Measurements from ENCODE around the gene BIK. TPM values are rescaled to one million over a fixed set of nuclear protein-coding genes. Genes with fewer than 3 reads are reported as not detected.
A peak's percentile ranks its signal among the peaks of the same experiment; 100 is the strongest.

Gene BIK
- total RNA-seq, 3 donors from 2014 or later (not counting 1 experiment from before 2014, with no cell fraction given) = 0.28 to 1.2 TPM; not detected in 1

GRCh38 chr22:43147821-43148220 is 37.3 kb downstream of the BIK start:
- intact Hi-C loops (cut with micrococcal nuclease) = no loop called here
- Mint-ChIP-seq H3K9me3 (no peaks in the 10 kb centered on the region), H3K4me1 (peaks cover 34 to 39% of the 10 kb centered on the region in 2 donors), H3K36me3 (no peaks in the 10 kb centered on the region), H3K27me3 (ENCODE audit: low read depth in 2 of 2) (peaks cover 0 to 2% of the 10 kb centered on the region in 2 donors), H3K27ac (peak overlapping the region; percentile 29 to 52), H3K4me3 (peak overlapping the region; percentile 37)
- H3K27ac ChIP-seq (ENCODE audit: low read length) = peak overlapping the region; percentile 43
- no peaks in the 10 kb centered on the region for H3K36me3 ChIP-seq (ENCODE audit: control insufficient read depth, insufficient read depth, low read length)
- no peak overlapping the region for H3K4me3 ChIP-seq (ENCODE audit: low read length)
- ATAC-seq (no peak), DNase-seq (no peak)
- peaks cover 54% of the 10 kb centered on the region for H3K4me1 ChIP-seq (ENCODE audit: control insufficient read depth, insufficient read depth, low read length)
- no peaks in the 10 kb centered on the region for H3K27me3 ChIP-seq (ENCODE audit: control insufficient read depth, insufficient read depth, low read length)
- H3K9me3 ChIP-seq (ENCODE audit: control insufficient read depth, insufficient read depth, low read length) = no peaks in the 10 kb centered on the region
- TF ChIP-seq, protein P1, sequence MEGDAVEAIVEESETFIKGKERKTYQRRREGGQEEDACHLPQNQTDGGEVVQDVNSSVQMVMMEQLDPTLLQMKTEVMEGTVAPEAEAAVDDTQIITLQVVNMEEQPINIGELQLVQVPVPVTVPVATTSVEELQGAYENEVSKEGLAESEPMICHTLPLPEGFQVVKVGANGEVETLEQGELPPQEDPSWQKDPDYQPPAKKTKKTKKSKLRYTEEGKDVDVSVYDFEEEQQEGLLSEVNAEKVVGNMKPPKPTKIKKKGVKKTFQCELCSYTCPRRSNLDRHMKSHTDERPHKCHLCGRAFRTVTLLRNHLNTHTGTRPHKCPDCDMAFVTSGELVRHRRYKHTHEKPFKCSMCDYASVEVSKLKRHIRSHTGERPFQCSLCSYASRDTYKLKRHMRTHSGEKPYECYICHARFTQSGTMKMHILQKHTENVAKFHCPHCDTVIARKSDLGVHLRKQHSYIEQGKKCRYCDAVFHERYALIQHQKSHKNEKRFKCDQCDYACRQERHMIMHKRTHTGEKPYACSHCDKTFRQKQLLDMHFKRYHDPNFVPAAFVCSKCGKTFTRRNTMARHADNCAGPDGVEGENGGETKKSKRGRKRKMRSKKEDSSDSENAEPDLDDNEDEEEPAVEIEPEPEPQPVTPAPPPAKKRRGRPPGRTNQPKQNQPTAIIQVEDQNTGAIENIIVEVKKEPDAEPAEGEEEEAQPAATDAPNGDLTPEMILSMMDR (IDR thresholded peaks at IDR 0.05) = no peak
- 44% methylated on average over 8 of the region's 8 CpGs for WGBS (ENCODE audit: insufficient coverage)

DNA sequence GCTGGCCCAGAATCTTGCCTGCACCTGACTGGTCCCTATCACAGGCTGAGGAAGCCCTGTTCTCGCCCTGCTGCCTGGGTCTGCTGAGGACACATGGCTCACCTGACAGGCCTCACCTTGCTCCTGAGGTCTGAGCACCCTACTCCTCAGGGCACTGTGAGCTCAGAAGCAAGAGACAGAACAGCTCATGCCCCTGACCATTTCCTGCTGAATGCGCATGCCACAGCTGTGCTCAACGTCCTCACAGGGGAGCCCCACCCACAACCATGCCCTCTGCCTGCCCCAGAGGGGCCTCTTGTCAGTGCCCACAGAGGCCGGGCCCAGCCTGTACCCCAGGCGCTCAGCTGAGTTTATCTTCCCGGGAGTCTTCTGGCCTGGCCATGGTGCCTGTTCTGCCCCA is 38.0 kb downstream of the BIK start:
- Histone ChIP-seq H3K27ac (ENCODE audit: low read length) (peak overlapping the region; percentile 62), H3K27me3 (ENCODE audit: control insufficient read depth, insufficient read depth, low read length) (no peaks in the 10 kb centered on the region), H3K36me3 (ENCODE audit: control insufficient read depth, insufficient read depth, low read length) (no peaks in the 10 kb centered on the region), H3K9me3 (ENCODE audit: control insufficient read depth, insufficient read depth, low read length) (no peaks in the 10 kb centered on the region), H3K4me1 (ENCODE audit: control insufficient read depth, insufficient read depth, low read length) (peaks cover 54% of the 10 kb centered on the region), H3K4me3 (ENCODE audit: low read length) (no peak overlapping the region)
- H3K27me3 Mint-ChIP-seq (ENCODE audit: low read depth in 2 of 2) = peaks cover 0 to 2% of the 10 kb centered on the region in 2 donors
- 23% methylated on average over 6 of the region's 6 CpGs for WGBS (ENCODE audit: insufficient coverage)
- ATAC-seq = peak; percentile 19 to 40 (median 36)
- TF ChIP-seq, protein P1 (IDR thresholded peaks at IDR 0.05) = no peak
- no peaks in the 10 kb centered on the region for H3K9me3 Mint-ChIP-seq
- H3K4me1 Mint-ChIP-seq = peaks cover 35 to 37% of the 10 kb centered on the region in 2 donors
- intact Hi-C loops (cut with micrococcal nuclease) = no loop called here
- peak overlapping the region in 1 of 2 donors; percentile 68 for H3K27ac Mint-ChIP-seq
- no peak for DNase-seq
- no peaks in the 10 kb centered on the region for H3K36me3 Mint-ChIP-seq
- peak overlapping the region; percentile 57 for H3K4me3 Mint-ChIP-seq

- H3K4me1 Mint-ChIP-seq = peaks cover 31 to 33% of the 10 kb centered on the region in 2 donors
- H3K27me3 Mint-ChIP-seq (ENCODE audit: low read depth in 2 of 2) = peaks cover 0 to under 1% of the 10 kb centered on the region in 2 donors
- DNase-seq (no peak), ATAC-seq (peak in 2 of 3 donors; percentile 6)
- Histone ChIP-seq H3K9me3 (ENCODE audit: control insufficient read depth, insufficient read depth, low read length) (no peaks in the 10 kb centered on the region), H3K27me3 (ENCODE audit: control insufficient read depth, insufficient read depth, low read length) (no peaks in the 10 kb centered on the region), H3K36me3 (ENCODE audit: control insufficient read depth, insufficient read depth, low read length) (no peaks in the 10 kb centered on the region), H3K4me1 (ENCODE audit: control insufficient read depth, insufficient read depth, low read length) (peaks cover 63% of the 10 kb centered on the region), H3K27ac (ENCODE audit: low read length) (peak overlapping the region; percentile 68), H3K4me3 (ENCODE audit: low read length) (peak overlapping the region; percentile 76)
- H3K36me3 Mint-ChIP-seq = no peaks in the 10 kb centered on the region
- peak overlapping the region; percentile 93 for H3K4me3 Mint-ChIP-seq
- 77% methylated on average over 15 of the region's 15 CpGs for WGBS (ENCODE audit: insufficient coverage)
- intact Hi-C loops (cut with micrococcal nuclease) = loop anchor here (5.0 kb wide), 1 partner anchor 37 kb away; the partner anchor contains the start of gene TTLL12
- peak overlapping the region; percentile 81 to 90 for H3K27ac Mint-ChIP-seq
- TF ChIP-seq, protein P1 (IDR thresholded peaks at IDR 0.05) = no peak
- no peaks in the 10 kb centered on the region for H3K9me3 Mint-ChIP-seq
Observed at GRCh38 chr22:43150731-43151206, 40.2 kb downstream of the BIK start.

All from natural killer cell (primary cell).